Inflammatory macrophage (primary cell): ENCODE data around the gene NDUFA7.
A peak's percentile ranks its signal among the peaks of the same experiment; 100 is the strongest.
"Not testable (repeated sequence)": the region's sequence is repeated elsewhere in the genome, so short reads cannot be mapped to it uniquely, and the experiment has no call there.

Experiments used
- DNase-seq, 2 donors: peaks; one replicate each; pipeline ENCODE4 v3.0.0-alpha.2; 2020 to 2022
- total RNA-seq, 18 experiments: gene quantifications; one replicate each; lab custom pipeline; 2026; ENCODE audit warnings: mixed read lengths in 6 of 18, inconsistent platforms in 2 of 18; lab: John Stamatoyannopoulos, UW

NDUFA7 gene
- 0.05 to 0.47 (median 0.24) reads per million in 18 experiments for total RNA-seq

DNA sequence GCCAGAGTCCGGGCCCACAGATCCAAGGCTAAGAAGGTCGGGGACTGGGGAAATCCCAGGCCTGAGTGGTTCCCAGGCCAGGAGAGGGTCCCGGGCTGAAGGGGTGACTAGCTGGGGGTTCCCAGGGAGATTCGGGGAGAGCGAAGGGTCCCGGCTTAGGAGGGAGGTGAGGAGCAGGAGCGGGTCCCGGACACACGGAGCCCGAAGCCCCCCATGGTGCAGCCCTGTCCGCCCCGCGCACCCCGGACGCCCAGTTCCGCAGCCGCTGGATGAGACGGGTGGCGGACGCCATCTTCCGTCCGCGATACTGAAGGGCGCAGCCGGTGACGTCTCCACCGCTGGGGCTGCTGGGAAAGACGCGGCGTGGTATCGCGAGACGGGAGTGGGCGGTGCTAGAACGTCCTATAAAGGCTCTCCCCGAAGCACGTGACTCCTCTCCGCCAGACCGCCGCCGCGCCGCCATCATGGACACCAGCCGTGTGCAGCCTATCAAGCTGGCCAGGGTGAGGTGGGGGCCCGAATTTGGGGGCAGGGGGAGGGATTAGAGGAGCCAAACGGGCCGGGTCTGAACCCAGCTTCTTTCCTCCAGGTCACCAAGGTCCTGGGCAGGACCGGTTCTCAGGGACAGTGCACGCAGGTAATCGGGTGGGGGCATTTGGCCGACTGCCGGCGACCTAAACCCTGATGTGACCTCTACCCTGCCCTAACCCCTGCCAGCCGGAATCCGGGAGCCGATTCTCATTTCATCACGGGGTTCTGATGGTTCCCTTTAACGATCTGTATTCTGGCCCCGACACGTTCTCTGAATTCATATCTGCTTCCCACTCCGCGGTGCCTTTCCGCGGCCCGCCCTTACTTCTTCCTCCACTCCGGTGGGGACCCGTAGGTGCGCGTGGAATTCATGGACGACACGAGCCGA is at the start of gene NDUFA7, which contains the start of gene RPS28:
Gene NDUFA7, minus strand, starts transcription at position 309 of the 919 bp plus-strand sequence. Its CDS starts 17 bp downstream, at position 292.
Gene RPS28, plus strand, starts transcription at position 430 of the 919 bp plus-strand sequence. Its CDS starts 35 bp downstream, at position 465.
- peak; percentile 98 for DNase-seq

GRCh38 chr19:8370176-8371010 is 49.2 kb upstream of the NDUFA7 start:
- peak in 1 of 2 donors; percentile 62 for DNase-seq

DNA sequence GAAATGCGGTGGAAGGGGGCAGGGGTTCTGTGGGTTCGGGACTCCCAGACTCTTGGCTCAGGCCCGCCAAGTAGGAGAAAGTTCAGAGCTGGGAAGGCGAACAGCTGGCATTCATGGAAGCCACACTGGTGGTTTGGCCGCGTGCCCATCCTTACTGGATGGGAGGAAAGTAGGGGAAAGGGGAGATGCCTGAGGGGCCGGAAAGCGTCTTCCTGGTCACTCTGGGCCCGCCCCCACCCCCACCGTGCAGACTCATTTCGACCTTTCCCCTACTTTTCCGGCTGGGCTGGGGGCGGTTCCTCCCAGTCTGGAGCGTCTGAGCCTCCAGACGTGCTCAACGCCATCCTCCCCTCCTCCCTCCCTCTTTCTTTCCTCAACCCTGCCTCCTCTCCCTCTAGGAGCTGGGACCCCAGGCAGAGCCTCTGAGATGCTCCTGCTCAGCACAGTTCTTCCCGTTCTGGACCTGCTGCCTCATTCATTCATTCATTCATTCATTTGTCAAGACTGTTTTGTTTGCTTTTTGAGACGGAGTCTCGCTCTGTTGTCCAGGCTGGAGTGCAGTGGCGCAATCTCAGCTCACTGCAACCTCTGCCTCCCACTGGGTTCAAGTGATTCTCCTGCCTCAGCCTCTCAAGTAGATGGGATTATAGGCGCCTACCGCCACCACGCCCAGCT is 46.3 kb upstream of the NDUFA7 start:
- no peak for DNase-seq

GRCh38 chr19:8366961-8367326 is 45.8 kb upstream of the NDUFA7 start:
- DNase-seq = no peak

- DNase-seq = no peak
These were observed 45.0 kb upstream of the NDUFA7 start for GRCh38 chr19:8366121-8366581.

GRCh38 chr19:8363803-8364771 is 42.9 kb upstream of the NDUFA7 start, which contains the start of gene ANGPTL4:
Gene ANGPTL4 (plus strand): TSS chr19:8364155. CDS start chr19:8364322, 167 bp downstream.
- peak in 1 of 2 donors; percentile 34 for DNase-seq

- DNase-seq = peak; percentile 51 to 72
These were observed 41.0 kb upstream of the NDUFA7 start for GRCh38 chr19:8361921-8362793.

DNA sequence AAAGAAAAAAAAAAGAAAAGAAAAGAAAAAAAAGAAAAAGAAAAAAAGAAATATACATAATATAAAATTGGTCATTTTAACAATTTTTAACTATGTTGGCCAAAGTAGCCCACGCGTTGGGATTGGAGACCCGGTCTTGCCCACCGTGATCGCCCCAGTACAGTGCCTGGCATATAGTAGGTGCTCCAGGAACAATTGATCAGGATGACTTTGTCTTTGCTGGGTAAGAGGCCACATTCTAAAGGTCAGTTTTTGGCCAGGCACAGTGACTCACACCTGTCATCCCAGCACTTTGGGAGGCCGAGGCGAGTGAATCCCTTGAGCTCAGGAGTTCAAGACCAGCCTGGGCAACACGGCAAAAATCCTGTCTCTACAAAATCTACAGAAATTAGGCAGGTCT is 39.0 kb upstream of the NDUFA7 start:
- no peak for DNase-seq

GRCh38 chr19:8358948-8359347 is 37.8 kb upstream of the NDUFA7 start:
- no peak for DNase-seq

- DNase-seq = no peak
These were observed 35.9 kb upstream of the NDUFA7 start for GRCh38 chr19:8357007-8357521.

GRCh38 chr19:8355631-8356402 is 34.6 kb upstream of the NDUFA7 start:
- peak; percentile 87 to 94 for DNase-seq

- not testable (repeated sequence) for DNase-seq
These were observed 31.7 kb upstream of the NDUFA7 start for GRCh38 chr19:8352845-8353244.

DNA sequence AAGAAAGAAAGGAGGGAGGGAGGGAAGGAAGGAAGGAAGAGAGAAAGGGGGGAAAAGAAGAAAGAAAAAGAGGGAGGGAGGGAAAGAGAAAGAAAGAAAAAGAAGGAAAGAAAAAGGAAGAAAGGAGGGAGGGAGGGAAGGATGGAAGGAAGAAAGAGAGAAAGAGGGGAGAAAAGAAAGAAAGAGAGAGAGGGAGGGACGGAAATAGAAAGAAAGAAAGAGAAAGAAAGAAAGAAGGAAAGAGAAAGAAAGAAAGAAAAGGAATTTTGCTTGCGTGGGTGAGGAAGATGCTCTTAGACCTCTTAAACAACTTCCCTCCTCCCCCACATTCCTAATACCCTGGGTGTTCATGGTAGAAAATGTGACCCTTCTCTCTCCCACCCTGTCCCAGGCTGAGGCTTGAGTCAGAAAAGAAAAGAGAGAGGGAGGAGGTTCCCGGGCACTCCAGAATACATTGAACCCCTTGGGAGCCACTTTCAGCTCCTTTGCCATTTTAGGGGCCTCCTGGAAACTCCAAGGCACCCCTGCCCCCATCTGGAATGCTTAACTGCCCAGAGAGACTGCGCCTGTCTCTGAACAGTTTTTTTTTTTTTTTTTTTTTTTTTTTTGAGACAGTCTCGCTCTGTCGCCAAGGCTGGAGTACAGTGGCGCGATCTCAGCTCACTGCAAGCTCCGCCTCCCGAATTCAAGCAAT is 31.1 kb upstream of the NDUFA7 start:
- peak; percentile 29 to 42 for DNase-seq

GRCh38 chr19:8349629-8350372 is 28.6 kb upstream of the NDUFA7 start:
- not testable (repeated sequence) for DNase-seq

DNA sequence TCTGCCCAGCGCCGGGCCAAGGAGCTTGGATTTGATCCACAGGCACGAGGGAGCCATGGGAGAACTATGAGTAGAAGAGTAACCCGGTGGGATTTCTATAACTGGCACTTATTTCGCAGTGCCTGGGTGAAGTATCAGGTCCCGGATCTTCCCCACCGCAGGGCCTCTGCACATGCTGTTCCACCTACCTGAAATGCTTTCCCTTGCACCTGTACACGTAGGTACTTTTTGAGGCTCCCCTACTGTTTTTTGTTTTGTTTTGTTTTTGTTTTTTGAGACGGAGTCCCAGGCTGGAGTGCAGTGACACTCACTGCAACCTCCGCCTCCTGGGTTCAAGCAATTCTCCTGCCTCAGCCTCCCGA is 22.3 kb upstream of the NDUFA7 start:
- no peak for DNase-seq

DNA sequence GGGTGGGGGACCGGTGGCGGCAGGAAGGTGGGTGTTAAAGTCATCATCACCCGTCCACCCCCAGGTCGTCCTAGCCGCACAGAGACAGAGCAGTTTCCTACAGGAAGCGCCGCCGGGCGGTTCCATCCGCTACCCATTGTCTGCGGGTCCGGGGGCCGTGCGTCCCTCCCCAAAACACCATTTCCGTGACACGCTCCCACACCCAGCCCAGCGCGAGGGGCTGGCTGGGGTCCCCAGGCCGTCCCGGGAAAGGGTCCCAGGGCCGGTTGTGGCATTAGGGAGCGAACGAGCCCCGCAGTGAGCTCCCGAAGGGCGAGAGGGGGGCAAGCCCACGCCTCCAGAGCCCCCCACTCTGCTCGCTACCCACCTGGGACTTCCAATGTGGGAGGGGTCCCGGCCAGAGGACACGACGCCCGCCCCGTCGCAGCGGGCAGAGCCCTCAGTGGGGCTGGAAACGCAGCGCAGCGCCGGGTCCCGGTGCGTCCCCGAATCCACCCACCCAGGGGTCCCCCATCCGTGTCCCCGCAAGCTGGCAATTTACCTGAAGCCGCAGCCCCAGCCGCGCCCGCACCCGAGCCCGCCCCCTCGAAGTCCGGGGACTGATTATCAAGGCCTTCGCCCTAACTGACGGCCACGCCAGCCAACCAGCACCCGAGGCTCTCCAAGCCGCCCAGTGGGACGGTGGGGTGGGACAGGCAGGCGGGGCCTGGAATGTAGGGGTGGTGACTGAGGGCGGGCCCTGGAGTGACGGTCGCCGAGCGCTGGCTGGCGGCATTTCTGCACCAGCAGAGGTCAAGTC is 21.7 kb upstream of the NDUFA7 start, which contains the start of gene KANK3:
Gene KANK3, minus strand, starts transcription at position 579 of the 799 bp plus-strand sequence. CDS start 5,434 bp downstream, outside the sequence.
- peak; percentile 96 to 98 for DNase-seq

DNA sequence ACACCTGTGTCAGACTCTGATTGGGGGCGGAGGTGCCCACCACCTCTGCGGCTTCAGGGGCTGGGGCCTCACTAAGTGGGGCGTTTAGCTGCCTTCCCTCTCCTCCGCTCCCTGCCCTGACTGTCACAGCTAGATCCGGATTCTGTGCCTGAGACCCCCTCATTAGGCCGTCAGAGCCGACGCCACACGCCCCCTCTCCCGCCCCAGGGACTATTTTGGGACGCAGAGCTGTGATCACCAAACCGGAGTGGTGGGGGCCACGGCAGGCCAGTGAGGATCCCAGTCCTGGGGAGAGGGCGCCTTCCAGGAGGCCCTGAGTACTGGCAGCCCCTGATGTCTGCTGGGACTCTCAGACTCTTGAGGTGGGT is 21.1 kb upstream of the NDUFA7 start:
- DNase-seq = no peak
